HG03460 (cell line): ENCODE data around the gene NBDY.
A peak's percentile ranks its signal among the peaks of the same experiment; 100 is the strongest.
"Not testable (repeated sequence)": the region's sequence is repeated elsewhere in the genome, so short reads cannot be mapped to it uniquely, and the experiment has no call there.

Experiments
- ATAC-seq: cut with Tn5 transposase; IDR thresholded peaks from one replicate; pipeline ENCODE4 v1.9.1; 2021; ENCODE audit not compliant: unreplicated experiment

The NBDY gene

GRCh38 chrX:56729152-56729850, at the start of gene NBDY:
TSS of gene NBDY (plus strand) at chrX:56729243. CDS start at chrX:56729354, 111 bp downstream.
- ATAC-seq, result peak; percentile 75

GRCh38 chrX:56704530-56704929, 24.5 kb upstream of the NBDY start:
- ATAC-seq, result not testable (repeated sequence)

- no peak for ATAC-seq
Observed at GRCh38 chrX:56726605-56727004, 2.4 kb upstream of the NBDY start.

GRCh38 chrX:56727531-56727930, 1.5 kb upstream of the NBDY start:
- no peak for ATAC-seq

GRCh38 chrX:56728321-56728720, 722 bp upstream of the NBDY start:
- ATAC-seq, result no peak

- peak; percentile 32 for ATAC-seq
Observed at GRCh38 chrX:56728752-56729151, 291 bp upstream of the NBDY start.

GRCh38 chrX:56733459-56734046, 4.5 kb downstream of the NBDY start:
- no peak for ATAC-seq

- no peak for ATAC-seq
Observed at GRCh38 chrX:56736219-56736618, 7.2 kb downstream of the NBDY start.

GRCh38 chrX:56738670-56739069, 9.6 kb downstream of the NBDY start:
- ATAC-seq, result no peak

- no peak for ATAC-seq
Observed at GRCh38 chrX:56744996-56745395, 16.0 kb downstream of the NBDY start.

GRCh38 chrX:56746996-56747395, 18.0 kb downstream of the NBDY start:
- no peak for ATAC-seq

GRCh38 chrX:56751071-56751470, 22.0 kb downstream of the NBDY start:
- no peak for ATAC-seq

GRCh38 chrX:56757327-56757726, 28.3 kb downstream of the NBDY start:
- ATAC-seq, result peak; percentile 51

GRCh38 chrX:56758456-56758855, 29.4 kb downstream of the NBDY start:
- no peak for ATAC-seq

- ATAC-seq, result no peak
Observed at GRCh38 chrX:56759736-56760409, 30.8 kb downstream of the NBDY start.

GRCh38 chrX:56760410-56761124, 31.5 kb downstream of the NBDY start:
- ATAC-seq, result not testable (repeated sequence)

GRCh38 chrX:56761167-56761566, 32.1 kb downstream of the NBDY start:
- ATAC-seq, result no peak

GRCh38 chrX:56762220-56762619, 33.2 kb downstream of the NBDY start:
- peak; percentile 33 for ATAC-seq

GRCh38 chrX:56762707-56763555, 33.9 kb downstream of the NBDY start:
- no peak for ATAC-seq

GRCh38 chrX:56763556-56764152, 34.6 kb downstream of the NBDY start:
- ATAC-seq, result no peak
